IPS-18a (cell line): ENCODE data around the gene MAN2A1.

Experiments used
- H3K27ac ChIP-seq: one replicate; pipeline ENCODE4 v1.5.1; 2013; ENCODE audit warnings: low read length
- H3K27me3 ChIP-seq: one replicate; pipeline ENCODE4 v1.6.1; 2013; ENCODE audit warnings: mild to moderate bottlenecking, low read length; ENCODE audit not compliant: control insufficient read depth, insufficient read depth
- H3K36me3 ChIP-seq: one replicate; pipeline ENCODE4 v1.6.1; 2013; ENCODE audit warnings: low read depth, low read length; ENCODE audit not compliant: control insufficient read depth
- H3K4me1 ChIP-seq: one replicate; pipeline ENCODE4 v1.6.1; 2013; ENCODE audit warnings: low read depth, low read length; ENCODE audit not compliant: control insufficient read depth
- H3K4me3 ChIP-seq: one replicate; pipeline ENCODE4 v1.5.1; 2013; ENCODE audit warnings: low read length
- H3K9ac ChIP-seq: one replicate; pipeline ENCODE4 v1.6.1; 2013; ENCODE audit warnings: mild to moderate bottlenecking, low read length, moderate library complexity
- H3K9me3 ChIP-seq: one replicate; pipeline ENCODE4 v1.6.1; 2013; ENCODE audit warnings: low read depth, low read length; ENCODE audit not compliant: control insufficient read depth

MAN2A1 gene

GRCh38 chr5:109689740-109690241, at the start of gene MAN2A1:
Gene MAN2A1, plus strand, starts transcription at chr5:109689927. Its CDS starts 491 bp downstream, at chr5:109690418.
- Histone ChIP-seq H3K4me3 (peak within 1 kb of the TSS; percentile 94), H3K4me1 (peaks cover 24% of the 10 kb centered on the region), H3K27me3 (no peaks in the 10 kb centered on the region), H3K9me3 (no peaks in the 10 kb centered on the region), H3K27ac (peak within 1 kb of the TSS; percentile 1), H3K9ac (peak within 1 kb of the TSS; percentile 76), H3K36me3 (no peaks in the 10 kb centered on the region)

GRCh38 chr5:109640976-109641375, 48.8 kb upstream of the MAN2A1 start:
- H3K27me3 ChIP-seq: no peaks in the 10 kb centered on the region
- H3K4me1 ChIP-seq: peaks cover 14% of the 10 kb centered on the region
- no peaks in the 10 kb centered on the region for H3K36me3 ChIP-seq
- no peaks in the 10 kb centered on the region for H3K9me3 ChIP-seq
- no peak overlapping the region for H3K9ac ChIP-seq
- H3K27ac ChIP-seq: no peak overlapping the region
- H3K4me3 ChIP-seq: no peak overlapping the region

GRCh38 chr5:109643791-109644350, 45.9 kb upstream of the MAN2A1 start:
- Histone ChIP-seq H3K36me3 (no peaks in the 10 kb centered on the region), H3K9me3 (no peaks in the 10 kb centered on the region), H3K27me3 (no peaks in the 10 kb centered on the region), H3K27ac (no peak overlapping the region), H3K9ac (no peak overlapping the region), H3K4me1 (peaks cover 14% of the 10 kb centered on the region), H3K4me3 (no peak overlapping the region)

- Histone ChIP-seq H3K4me1 (peaks cover 14% of the 10 kb centered on the region), H3K36me3 (no peaks in the 10 kb centered on the region), H3K27me3 (no peaks in the 10 kb centered on the region), H3K9me3 (no peaks in the 10 kb centered on the region), H3K9ac (no peak overlapping the region), H3K27ac (no peak overlapping the region), H3K4me3 (no peak overlapping the region)
These were observed 44.9 kb upstream of the MAN2A1 start for GRCh38 chr5:109644829-109645228.

GRCh38 chr5:109645707-109646192, 44.0 kb upstream of the MAN2A1 start:
- peaks cover 14% of the 10 kb centered on the region for H3K4me1 ChIP-seq
- H3K4me3 ChIP-seq: no peak overlapping the region
- no peak overlapping the region for H3K9ac ChIP-seq
- H3K36me3 ChIP-seq: no peaks in the 10 kb centered on the region
- H3K9me3 ChIP-seq: no peaks in the 10 kb centered on the region
- H3K27ac ChIP-seq: no peak overlapping the region
- H3K27me3 ChIP-seq: no peaks in the 10 kb centered on the region

GRCh38 chr5:109649318-109649717, 40.4 kb upstream of the MAN2A1 start:
- no peaks in the 10 kb centered on the region for H3K27me3 ChIP-seq
- H3K9ac ChIP-seq: no peak overlapping the region
- H3K4me3 ChIP-seq: no peak overlapping the region
- H3K27ac ChIP-seq: no peak overlapping the region
- no peaks in the 10 kb centered on the region for H3K36me3 ChIP-seq
- H3K9me3 ChIP-seq: no peaks in the 10 kb centered on the region
- H3K4me1 ChIP-seq: peaks cover 14% of the 10 kb centered on the region

- Histone ChIP-seq H3K4me3 (no peak overlapping the region), H3K4me1 (peaks cover 3% of the 10 kb centered on the region), H3K9ac (no peak overlapping the region), H3K27me3 (no peaks in the 10 kb centered on the region), H3K27ac (no peak overlapping the region), H3K36me3 (no peaks in the 10 kb centered on the region), H3K9me3 (no peaks in the 10 kb centered on the region)
These were observed 39.2 kb upstream of the MAN2A1 start for GRCh38 chr5:109650493-109650892.

GRCh38 chr5:109652096-109652495, 37.6 kb upstream of the MAN2A1 start:
- Histone ChIP-seq H3K9ac (no peak overlapping the region), H3K4me1 (no peaks in the 10 kb centered on the region), H3K36me3 (no peaks in the 10 kb centered on the region), H3K9me3 (no peaks in the 10 kb centered on the region), H3K27me3 (no peaks in the 10 kb centered on the region), H3K4me3 (no peak overlapping the region), H3K27ac (no peak overlapping the region)

GRCh38 chr5:109653042-109653441, 36.7 kb upstream of the MAN2A1 start:
- H3K27ac ChIP-seq: no peak overlapping the region
- no peaks in the 10 kb centered on the region for H3K9me3 ChIP-seq
- no peaks in the 10 kb centered on the region for H3K4me1 ChIP-seq
- no peak overlapping the region for H3K9ac ChIP-seq
- no peaks in the 10 kb centered on the region for H3K27me3 ChIP-seq
- no peaks in the 10 kb centered on the region for H3K36me3 ChIP-seq
- no peak overlapping the region for H3K4me3 ChIP-seq

GRCh38 chr5:109653561-109654239, 36.0 kb upstream of the MAN2A1 start:
- no peak overlapping the region for H3K9ac ChIP-seq
- no peak overlapping the region for H3K4me3 ChIP-seq
- no peaks in the 10 kb centered on the region for H3K9me3 ChIP-seq
- H3K27me3 ChIP-seq: no peaks in the 10 kb centered on the region
- H3K27ac ChIP-seq: no peak overlapping the region
- H3K4me1 ChIP-seq: no peaks in the 10 kb centered on the region
- H3K36me3 ChIP-seq: no peaks in the 10 kb centered on the region

- no peaks in the 10 kb centered on the region for H3K27me3 ChIP-seq
- H3K27ac ChIP-seq: no peak overlapping the region
- H3K9me3 ChIP-seq: no peaks in the 10 kb centered on the region
- H3K4me1 ChIP-seq: no peaks in the 10 kb centered on the region
- H3K36me3 ChIP-seq: no peaks in the 10 kb centered on the region
- H3K4me3 ChIP-seq: no peak overlapping the region
- H3K9ac ChIP-seq: no peak overlapping the region
These were observed 35.3 kb upstream of the MAN2A1 start for GRCh38 chr5:109654455-109654854.

GRCh38 chr5:109655841-109656240, 33.9 kb upstream of the MAN2A1 start:
- Histone ChIP-seq H3K36me3 (no peaks in the 10 kb centered on the region), H3K4me3 (no peak overlapping the region), H3K9ac (no peak overlapping the region), H3K27ac (no peak overlapping the region), H3K4me1 (no peaks in the 10 kb centered on the region), H3K27me3 (no peaks in the 10 kb centered on the region), H3K9me3 (no peaks in the 10 kb centered on the region)
